Adipose tissue (tissue), 3 donors: ENCODE measurements around the gene ANTXR1. TPM values are rescaled to one million over a fixed set of nuclear protein-coding genes. Genes with fewer than 3 reads are reported as not detected.

Source experiments
- H3K27ac ChIP-seq: one replicate; pipeline ENCODE4 v1.5.1; 2013; ENCODE audit warnings: low read depth, low read length
- WGBS, 3 donors: extraction: QIAGEN DNeasy Blood & Tissue Kit; methylation state at CpG; one replicate each; pipeline ENCODE4 v1.1.7; 2013; 5-methylcytosine and 5-hydroxymethylcytosine counted together
- polyA plus RNA-seq, 3 donors: library from polyadenylated mRNA; stranded (reverse); fragments of 200-250 nt; gene quantifications; one replicate each; pipeline ENCODE4 v1.2.3, GENCODE V29; 2013
- donor health status: healthy with polysubstance abuse.
- donor health status: Bipolar disorder and iron deficiency.
- donor health status: healthy.

Gene ANTXR1
- polyA plus RNA-seq, 3 donors: 1.7 to 41.6 (median 9.6) TPM

GRCh38 chr2:69139778-69140670, 127.0 kb downstream of the ANTXR1 start:
- H3K27ac ChIP-seq: no peak overlapping the region

GRCh38 chr2:69141061-69141460, 128.1 kb downstream of the ANTXR1 start:
- WGBS, 3 donors: 41 to 80% (median 49%) methylated on average over 1 of the region's 1 CpG

More at GRCh38 chr2:69139778-69140670, 127.0 kb downstream of the ANTXR1 start:
- 71 to 89% (median 87%) methylated on average over 5 of the region's 5 CpGs for WGBS, 3 donors

GRCh38 chr2:69143748-69144360, 130.9 kb downstream of the ANTXR1 start:
- 86 to 88% (median 88%) methylated on average over 4 of the region's 4 CpGs for WGBS, 3 donors
- H3K27ac ChIP-seq: no peak overlapping the region

More at GRCh38 chr2:69141061-69141460, 128.1 kb downstream of the ANTXR1 start:
- no peak overlapping the region for H3K27ac ChIP-seq

GRCh38 chr2:69145204-69145603, 132.2 kb downstream of the ANTXR1 start:
- no peak overlapping the region for H3K27ac ChIP-seq
- WGBS, 3 donors: 76 to 88% (median 80%) methylated on average over 7 of the region's 7 CpGs

- 66 to 80% (median 74%) methylated on average over 13 of the region's 13 CpGs for WGBS, 3 donors
- H3K27ac ChIP-seq: no peak overlapping the region
Observed at GRCh38 chr2:69147841-69148533, 135.0 kb downstream of the ANTXR1 start.

GRCh38 chr2:69149631-69150215, 136.7 kb downstream of the ANTXR1 start:
- no peak overlapping the region for H3K27ac ChIP-seq
- WGBS, 3 donors: 45 to 55% (median 51%) methylated on average over 7 of the region's 7 CpGs

GRCh38 chr2:69151931-69152330, 139.0 kb downstream of the ANTXR1 start:
- WGBS, 3 donors: 69 to 92% (median 79%) methylated on average over 4 of the region's 4 CpGs
- no peak overlapping the region for H3K27ac ChIP-seq

GRCh38 chr2:69152847-69153583, 140.0 kb downstream of the ANTXR1 start:
- H3K27ac ChIP-seq: no peak overlapping the region
- WGBS, 3 donors: 84 to 92% (median 85%) methylated on average over 3 of the region's 3 CpGs

- 8 to 30% (median 8%) methylated on average over 2 of the region's 2 CpGs for WGBS, 3 donors
- H3K27ac ChIP-seq: no peak overlapping the region
Observed at GRCh38 chr2:69154106-69154505, 141.1 kb downstream of the ANTXR1 start.

- WGBS, 3 donors: 82 to 94% (median 91%) methylated on average over 10 of the region's 10 CpGs
- H3K27ac ChIP-seq: no peak overlapping the region
Observed at GRCh38 chr2:69156624-69157023, 143.6 kb downstream of the ANTXR1 start.

- WGBS, 3 donors: 84 to 92% (median 90%) methylated on average over 3 of the region's 3 CpGs
- no peak overlapping the region for H3K27ac ChIP-seq
Observed at GRCh38 chr2:69157441-69157840, 144.5 kb downstream of the ANTXR1 start.

GRCh38 chr2:69159986-69160385, 147.0 kb downstream of the ANTXR1 start:
- WGBS, 3 donors: 57 to 85% (median 77%) methylated on average over 6 of the region's 6 CpGs
- no peak overlapping the region for H3K27ac ChIP-seq

GRCh38 chr2:69162057-69162456, 149.1 kb downstream of the ANTXR1 start:
- no peak overlapping the region for H3K27ac ChIP-seq

- WGBS, 3 donors: 9 to 61% (median 23%) methylated on average over 6 of the region's 6 CpGs
Observed at GRCh38 chr2:69163109-69163508, 150.1 kb downstream of the ANTXR1 start.

GRCh38 chr2:69163556-69163955, 150.6 kb downstream of the ANTXR1 start:
- 80 to 86% (median 84%) methylated on average over 7 of the region's 7 CpGs for WGBS, 3 donors

More at GRCh38 chr2:69163109-69163508, 150.1 kb downstream of the ANTXR1 start:
- H3K27ac ChIP-seq: no peak overlapping the region

GRCh38 chr2:69164061-69164778, 151.2 kb downstream of the ANTXR1 start:
- H3K27ac ChIP-seq: no peak overlapping the region
- 79 to 89% (median 83%) methylated on average over 8 of the region's 8 CpGs for WGBS, 3 donors

More at GRCh38 chr2:69163556-69163955, 150.6 kb downstream of the ANTXR1 start:
- no peak overlapping the region for H3K27ac ChIP-seq

GRCh38 chr2:69165091-69165880, 152.3 kb downstream of the ANTXR1 start:
- no peak overlapping the region for H3K27ac ChIP-seq
- 64 to 73% (median 72%) methylated on average over 10 of the region's 10 CpGs for WGBS, 3 donors
